A673 (cell line): ENCODE measurements around the gene CEP20.

Experiments used
- EZH2 ChIP-seq: fragments of 200-600 bp; sonication (generic); IDR thresholded peaks from 2 replicates; pipeline ENCODE4 v1.6.1; 2017; ENCODE audit warnings: borderline replicate concordance, low read depth, mild to moderate bottlenecking, mixed read lengths, antibody characterized with exemption, low read length; ENCODE audit not compliant: poor library complexity, severe bottlenecking
- TF ChIP-seq, protein P1 (sequence below): fragments of 300-800, 200-600 bp; sonication (generic); conservative IDR thresholded peaks from 2 replicates; pipeline ENCODE4 v1.5.1; 2017; ENCODE audit warnings: low read depth, mild to moderate bottlenecking, antibody characterized with exemption, low read length, moderate library complexity, mixed read lengths

DNA sequence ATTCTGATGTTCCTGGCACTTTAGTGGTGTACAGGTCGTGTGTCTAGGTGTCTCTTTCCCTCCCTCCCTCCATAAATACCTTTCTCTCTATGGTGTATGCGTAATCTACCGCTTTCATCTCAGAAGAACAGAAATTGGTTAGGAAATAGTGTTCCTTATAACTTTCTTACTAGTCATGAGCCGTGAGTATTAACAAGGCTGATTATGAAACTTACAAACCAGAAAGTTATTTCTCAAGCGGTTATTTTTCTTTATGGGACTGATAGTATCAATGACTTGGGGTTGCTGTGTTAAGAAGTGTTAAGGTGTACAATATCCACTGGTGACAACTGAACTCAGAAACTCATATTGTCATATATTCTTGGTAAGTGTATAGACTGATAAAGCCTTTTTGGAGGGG is 18.4 kb downstream of the CEP20 start:
- TF ChIP-seq, protein P1, sequence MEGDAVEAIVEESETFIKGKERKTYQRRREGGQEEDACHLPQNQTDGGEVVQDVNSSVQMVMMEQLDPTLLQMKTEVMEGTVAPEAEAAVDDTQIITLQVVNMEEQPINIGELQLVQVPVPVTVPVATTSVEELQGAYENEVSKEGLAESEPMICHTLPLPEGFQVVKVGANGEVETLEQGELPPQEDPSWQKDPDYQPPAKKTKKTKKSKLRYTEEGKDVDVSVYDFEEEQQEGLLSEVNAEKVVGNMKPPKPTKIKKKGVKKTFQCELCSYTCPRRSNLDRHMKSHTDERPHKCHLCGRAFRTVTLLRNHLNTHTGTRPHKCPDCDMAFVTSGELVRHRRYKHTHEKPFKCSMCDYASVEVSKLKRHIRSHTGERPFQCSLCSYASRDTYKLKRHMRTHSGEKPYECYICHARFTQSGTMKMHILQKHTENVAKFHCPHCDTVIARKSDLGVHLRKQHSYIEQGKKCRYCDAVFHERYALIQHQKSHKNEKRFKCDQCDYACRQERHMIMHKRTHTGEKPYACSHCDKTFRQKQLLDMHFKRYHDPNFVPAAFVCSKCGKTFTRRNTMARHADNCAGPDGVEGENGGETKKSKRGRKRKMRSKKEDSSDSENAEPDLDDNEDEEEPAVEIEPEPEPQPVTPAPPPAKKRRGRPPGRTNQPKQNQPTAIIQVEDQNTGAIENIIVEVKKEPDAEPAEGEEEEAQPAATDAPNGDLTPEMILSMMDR: no peak
- TF ChIP-seq EZH2: no peak
